Upper lobe of left lung (tissue), 6 donors: ENCODE data around the gene HERPUD1. TPM values are rescaled to one million over a fixed set of nuclear protein-coding genes. Genes with fewer than 3 reads are reported as not detected.
A peak's percentile ranks its signal among the peaks of the same experiment; 100 is the strongest.

Source experiments
- ATAC-seq, 2 donors: fragments of 200-7000 bp; cut with Tn5 transposase; one replicate each; pipeline ENCODE4 v1.9.1; 2022; ENCODE audit warnings: mild to moderate bottlenecking in 2 of 2, moderate library complexity in 2 of 2; ENCODE audit not compliant: low FRiP score in 2 of 2
- DNase-seq, 2 donors: peaks; one replicate each; pipeline ENCODE4 v3.0.0-alpha.2; 2019 to 2020
- H3K27ac ChIP-seq, 4 donors: fragments of 200-600 bp; sonication (generic); one replicate each; pipeline ENCODE4 v1.5.1; 2016 to 2019
- H3K27me3 ChIP-seq, 4 donors: fragments of 200-600 bp; sonication (generic); one replicate each; pipeline ENCODE4 v1.5.1; 2017 to 2019
- H3K36me3 ChIP-seq, 4 donors: fragments of 200-600 bp; sonication (generic); one replicate each; pipeline ENCODE4 v1.5.1; 2016 to 2019
- H3K4me1 ChIP-seq, 4 donors: fragments of 200-600 bp; sonication (generic); one replicate each; pipeline ENCODE4 v1.5.1; 2018 to 2019
- H3K4me3 ChIP-seq, 4 donors: fragments of 200-600 bp; sonication (generic); one replicate each; pipeline ENCODE4 v1.5.1; 2017 to 2019; ENCODE audit warnings: mild to moderate bottlenecking in 2 of 4, moderate library complexity in 1 of 4
- H3K9me3 ChIP-seq, 4 donors: fragments of 200-600 bp; sonication (generic); one replicate each; pipeline ENCODE4 v1.5.1; 2018 to 2019
- EP300 ChIP-seq, 4 donors: sonication (generic); formaldehyde crosslinking; IDR thresholded peaks; one replicate each; pipeline ENCODE4 v1.5.1; 2017; ENCODE audit warnings: antibody characterized with exemption in 4 of 4, control low read depth in 2 of 4
- POLR2A ChIP-seq, 4 donors: fragments of 450-650 bp; IDR thresholded peaks; one replicate each; pipeline ENCODE4 v1.5.1; 2016 to 2017; ENCODE audit warnings: antibody characterized with exemption in 4 of 4, mild to moderate bottlenecking in 2 of 4
- POLR2AphosphoS5 ChIP-seq, 2 donors: sonication (generic); formaldehyde crosslinking; IDR thresholded peaks; one replicate each; pipeline ENCODE4 v1.5.1; 2017; ENCODE audit warnings: antibody characterized with exemption in 2 of 2
- WGBS, 2 donors: methylation state at CpG; one replicate each; pipeline ENCODE4 v1.1.5; 2017 to 2018; 5-methylcytosine and 5-hydroxymethylcytosine counted together
- total RNA-seq, 6 donors: library from RNA; depleted of rRNA in 4 of 6; stranded (reverse); fragments of >200 nt in 4 of 6; gene quantifications; one replicate each; pipeline versions ENCODE4 v1.1.0 to v1.2.1, GENCODE V29; 2016 to 2021
- TF ChIP-seq, protein P1 (sequence below), 6 experiments: fragments of 450-650 bp in 4 of 6; fragments of 200-600 bp in 2 of 6; sonication (generic) in 2 of 6; IDR thresholded peaks; one replicate each; pipeline ENCODE4 v1.5.1; 2016 to 2019; ENCODE audit warnings: antibody characterized with exemption in 6 of 6
- donor health status: DM: no; HTN: no; CAD: no; lungs with moderate emphysema.
- donor health status: DM: no; HTN: yes; CAD: no; lungs with severe emphysema.

The HERPUD1 gene
- total RNA-seq, 6 donors from 2014 or later, result 81.0 to 283 (median 196) TPM

DNA sequence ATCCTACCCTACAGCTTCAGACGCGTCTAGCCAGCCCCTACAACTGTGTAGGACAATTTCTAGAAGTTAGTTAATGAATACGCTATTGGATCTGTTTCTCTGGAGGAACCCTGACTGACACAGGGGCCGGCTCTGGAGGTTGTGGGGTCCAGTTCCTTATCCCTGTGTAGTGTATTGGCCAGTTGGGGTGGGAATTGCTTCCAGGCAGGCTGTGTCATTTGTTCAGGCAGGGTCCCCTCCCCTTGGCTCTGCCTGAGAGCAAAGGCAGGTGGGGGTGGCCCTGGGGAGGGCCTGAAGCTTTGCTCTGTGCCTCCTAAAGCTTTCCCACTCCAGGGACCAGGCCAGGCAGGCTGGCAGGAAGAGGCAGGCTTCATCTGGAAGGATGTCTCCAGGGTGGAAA is 18.1 kb downstream of the HERPUD1 start:
- H3K9me3 ChIP-seq, result no peaks in the 10 kb centered on the region
- 84 to 94% methylated on average over 4 of the region's 4 CpGs for WGBS, 2 donors
- DNase-seq, result no peak
- H3K27me3 ChIP-seq, result no peaks in the 10 kb centered on the region
- H3K4me1 ChIP-seq, result peaks cover 0 to 9% (median 4%) of the 10 kb centered on the region in 4 donors
- ATAC-seq, result peak in 1 of 2 donors; percentile 31
- no peak overlapping the region for H3K27ac ChIP-seq
- peaks cover 4 to 29% (median 9%) of the 10 kb centered on the region in 4 donors for H3K36me3 ChIP-seq
- TF ChIP-seq POLR2A (IDR thresholded peaks at IDR 0.05), result no peak
- no peak for TF ChIP-seq EP300 (IDR thresholded peaks at IDR 0.05)
- no peak for TF ChIP-seq POLR2AphosphoS5 (IDR thresholded peaks at IDR 0.05)
- TF ChIP-seq, protein P1, sequence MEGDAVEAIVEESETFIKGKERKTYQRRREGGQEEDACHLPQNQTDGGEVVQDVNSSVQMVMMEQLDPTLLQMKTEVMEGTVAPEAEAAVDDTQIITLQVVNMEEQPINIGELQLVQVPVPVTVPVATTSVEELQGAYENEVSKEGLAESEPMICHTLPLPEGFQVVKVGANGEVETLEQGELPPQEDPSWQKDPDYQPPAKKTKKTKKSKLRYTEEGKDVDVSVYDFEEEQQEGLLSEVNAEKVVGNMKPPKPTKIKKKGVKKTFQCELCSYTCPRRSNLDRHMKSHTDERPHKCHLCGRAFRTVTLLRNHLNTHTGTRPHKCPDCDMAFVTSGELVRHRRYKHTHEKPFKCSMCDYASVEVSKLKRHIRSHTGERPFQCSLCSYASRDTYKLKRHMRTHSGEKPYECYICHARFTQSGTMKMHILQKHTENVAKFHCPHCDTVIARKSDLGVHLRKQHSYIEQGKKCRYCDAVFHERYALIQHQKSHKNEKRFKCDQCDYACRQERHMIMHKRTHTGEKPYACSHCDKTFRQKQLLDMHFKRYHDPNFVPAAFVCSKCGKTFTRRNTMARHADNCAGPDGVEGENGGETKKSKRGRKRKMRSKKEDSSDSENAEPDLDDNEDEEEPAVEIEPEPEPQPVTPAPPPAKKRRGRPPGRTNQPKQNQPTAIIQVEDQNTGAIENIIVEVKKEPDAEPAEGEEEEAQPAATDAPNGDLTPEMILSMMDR (IDR thresholded peaks at IDR 0.05), result no peak
- H3K4me3 ChIP-seq, result no peak overlapping the region

DNA sequence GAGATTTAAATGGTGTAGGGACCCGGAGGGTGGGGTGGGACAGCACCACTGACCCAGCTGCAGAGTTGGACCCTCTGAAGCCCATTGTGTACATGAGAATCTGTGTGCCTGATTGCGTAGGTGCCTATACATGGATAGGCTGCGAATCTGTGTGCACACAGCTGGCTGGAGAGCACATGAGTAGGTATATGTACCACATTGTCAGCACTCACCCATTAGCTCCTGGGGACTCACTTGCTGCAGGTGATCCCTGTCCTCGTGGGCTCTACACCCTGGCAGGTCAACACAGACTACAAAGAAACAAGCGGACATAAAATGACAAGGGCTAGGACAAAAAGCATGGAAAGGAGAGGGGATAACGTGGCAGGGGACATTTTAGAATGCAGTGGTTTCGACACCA is 18.5 kb downstream of the HERPUD1 start:
- 79 to 86% methylated on average over 7 of the region's 7 CpGs for WGBS, 2 donors
- TF ChIP-seq POLR2AphosphoS5 (IDR thresholded peaks at IDR 0.05), result no peak
- TF ChIP-seq, protein P1 (IDR thresholded peaks at IDR 0.05), result no peak
- no peak for TF ChIP-seq POLR2A (IDR thresholded peaks at IDR 0.05)
- no peak for TF ChIP-seq EP300 (IDR thresholded peaks at IDR 0.05)
- Histone ChIP-seq H3K4me3 (no peak overlapping the region), H3K27me3 (no peaks in the 10 kb centered on the region), H3K4me1 (peaks cover 0 to 8% (median 2%) of the 10 kb centered on the region in 4 donors), H3K27ac (no peak overlapping the region), H3K36me3 (peaks cover under 1 to 25% (median 5%) of the 10 kb centered on the region in 4 donors), H3K9me3 (no peaks in the 10 kb centered on the region)
- ATAC-seq, result no peak
- DNase-seq, result no peak

DNA sequence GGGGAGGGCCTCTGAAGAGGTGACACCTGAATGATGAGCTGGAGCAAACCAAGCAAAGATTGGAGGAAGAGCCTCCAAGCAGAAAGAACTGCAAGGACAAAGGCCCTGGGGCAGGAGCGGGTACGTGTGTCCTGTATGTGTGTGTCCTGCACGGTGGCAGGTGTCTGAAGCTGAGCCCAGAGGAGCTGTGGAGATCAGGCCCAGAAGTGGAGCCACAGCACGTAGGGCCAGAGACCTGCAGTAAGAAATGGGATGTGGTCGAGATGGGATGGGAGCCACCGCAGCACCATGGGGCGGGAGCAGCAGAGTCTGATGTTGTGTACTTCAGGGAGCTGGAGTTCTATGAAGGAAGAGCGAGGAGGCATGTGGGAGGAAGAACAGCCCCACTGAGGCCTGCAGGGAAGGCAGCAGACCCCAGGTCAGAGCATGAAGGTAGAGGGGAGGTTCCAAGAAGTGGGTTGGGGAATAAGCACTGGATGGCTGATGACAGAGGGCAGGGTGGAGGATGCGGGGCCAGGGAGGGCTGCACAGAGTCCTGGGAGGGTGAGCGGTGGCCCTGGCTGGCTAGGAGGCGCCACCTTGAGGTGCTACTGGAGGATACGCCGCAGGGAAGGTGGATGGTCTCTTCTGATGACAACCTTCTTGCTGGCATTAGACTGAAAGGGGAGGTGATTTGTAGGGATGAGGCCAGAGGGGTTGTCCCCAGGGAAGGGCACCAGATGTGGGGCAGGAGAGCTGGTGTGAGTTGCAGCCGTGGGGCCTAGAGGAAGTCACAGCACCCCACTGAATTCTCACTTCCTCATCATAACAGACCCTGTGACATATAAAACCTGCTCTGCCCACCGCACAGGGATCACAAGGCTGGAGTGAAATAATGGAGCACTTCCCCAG is 19.2 kb downstream of the HERPUD1 start:
- Histone ChIP-seq H3K4me3 (no peak overlapping the region), H3K9me3 (no peaks in the 10 kb centered on the region), H3K36me3 (peaks cover 0 to 20% (median 3%) of the 10 kb centered on the region in 4 donors), H3K27me3 (no peaks in the 10 kb centered on the region), H3K4me1 (peaks cover 0 to 8% (median 2%) of the 10 kb centered on the region in 4 donors), H3K27ac (peak overlapping the region in 1 of 4 donors; percentile 16)
- WGBS, 2 donors, result 60 to 65% methylated on average over 15 of the region's 15 CpGs
- ATAC-seq (peak; percentile 77 to 78), DNase-seq (peak; percentile 59 to 81)
- TF ChIP-seq, protein P1 (IDR thresholded peaks at IDR 0.05), result peak; percentile 44 to 70 (median 52)
- TF ChIP-seq EP300 (IDR thresholded peaks at IDR 0.05), result no peak
- peak in 1 of 2 donors; percentile 23 for TF ChIP-seq POLR2AphosphoS5 (IDR thresholded peaks at IDR 0.05)
- no peak for TF ChIP-seq POLR2A (IDR thresholded peaks at IDR 0.05)

DNA sequence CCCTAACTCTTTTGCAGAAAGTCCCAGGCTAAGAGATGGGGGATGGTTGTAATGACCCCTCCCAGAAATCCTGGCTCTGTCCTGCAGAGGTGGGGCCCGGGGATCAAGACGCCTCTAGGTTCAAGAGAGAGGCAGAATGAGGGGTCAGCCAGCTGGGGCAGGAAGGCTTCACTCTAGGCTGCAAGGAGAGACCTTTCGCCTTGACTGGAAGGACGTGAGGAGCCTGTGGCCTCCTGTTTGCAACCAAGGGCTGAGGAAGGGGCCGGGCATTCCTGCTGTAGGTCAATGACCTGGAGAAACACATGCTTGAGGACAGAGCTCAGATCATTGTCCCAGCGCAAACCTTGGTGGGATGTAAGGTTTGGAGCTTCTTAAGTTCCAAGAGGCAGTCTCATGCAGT is 21.1 kb downstream of the HERPUD1 start:
- TF ChIP-seq POLR2AphosphoS5 (IDR thresholded peaks at IDR 0.05) (no peak), EP300 (IDR thresholded peaks at IDR 0.05) (no peak), POLR2A (IDR thresholded peaks at IDR 0.05) (no peak)
- TF ChIP-seq, protein P1 (IDR thresholded peaks at IDR 0.05), result no peak
- no peak for ATAC-seq
- WGBS, 2 donors, result 70 to 92% methylated on average over 4 to 6 of the region's 6 CpGs
- Histone ChIP-seq H3K36me3 (peaks cover 0 to 6% (median 0%) of the 10 kb centered on the region in 4 donors), H3K27ac (no peak overlapping the region), H3K4me3 (no peak overlapping the region), H3K4me1 (peaks cover 0 to 8% (median 0%) of the 10 kb centered on the region in 4 donors), H3K9me3 (no peaks in the 10 kb centered on the region), H3K27me3 (no peaks in the 10 kb centered on the region)
- no peak for DNase-seq
